Kidney (tissue), 14 donors: ENCODE measurements around the gene AAGAB. TPM values are rescaled to one million over a fixed set of nuclear protein-coding genes. Genes with fewer than 3 reads are reported as not detected.

Experiments
- DNase-seq, 5 donors: peaks; one replicate each; pipeline ENCODE4 v3.0.0-alpha.2; 2013 to 2020
- FAIRE-seq: peaks from 2 replicates; lab custom pipeline; 2012; peaks lifted over from hg19 to GRCh38; lab: Jason Lieb, UNC
- H3K27ac ChIP-seq, 2 donors: one replicate each; pipeline ENCODE4 v1.7.0; 2013; ENCODE audit warnings: low read depth in 2 of 2, low read length in 2 of 2, inconsistent platforms in 1 of 2
- H3K27me3 ChIP-seq: one replicate; pipeline ENCODE4 v1.7.1; 2013; ENCODE audit warnings: low read length, inconsistent platforms; ENCODE audit not compliant: control insufficient read depth, insufficient read depth
- H3K36me3 ChIP-seq, 3 donors: one replicate each; pipeline versions ENCODE4 v1.7.0 to v1.7.1; 2013; ENCODE audit warnings: low read length in 3 of 3, control low read depth in 1 of 3, inconsistent platforms in 1 of 3; ENCODE audit not compliant: insufficient read depth in 3 of 3, control insufficient read depth in 2 of 3
- H3K4me1 ChIP-seq, 3 donors: one replicate each; pipeline versions ENCODE4 v1.7.0 to v1.7.1; 2013; ENCODE audit warnings: low read length in 3 of 3, inconsistent platforms in 1 of 3, low read depth in 1 of 3; ENCODE audit not compliant: control insufficient read depth in 2 of 3, insufficient read depth in 2 of 3
- H3K4me3 ChIP-seq, 3 donors: one replicate each; pipeline versions ENCODE4 v1.7.0 to v1.8.1; 2013; ENCODE audit warnings: low read length in 3 of 3, control low read depth in 1 of 3, inconsistent platforms in 1 of 3
- H3K9ac ChIP-seq, 3 donors: one replicate each; pipeline versions ENCODE4 v1.7.0 to v1.7.1; 2013; ENCODE audit warnings: low read length in 3 of 3, control low read depth in 1 of 3, inconsistent platforms in 1 of 3
- H3K9me3 ChIP-seq, 3 donors: one replicate each; pipeline versions ENCODE4 v1.7.0 to v1.7.1; 2013; ENCODE audit warnings: low read length in 3 of 3, control low read depth in 1 of 3, inconsistent platforms in 1 of 3; ENCODE audit not compliant: control insufficient read depth in 2 of 3, insufficient read depth in 1 of 3
- CTCF ChIP-seq: IDR thresholded peaks from 3 replicates; pipeline ENCODE4 v1.5.1; 2012; ENCODE audit warnings: mild to moderate bottlenecking, moderate library complexity, borderline replicate concordance; ENCODE audit not compliant: insufficient read depth; ENCODE audit errors: extremely low read depth
- intact Hi-C: fragments of 100-400 bp; cut with DNase I; formaldehyde crosslinking; loops from one replicate; pipeline ENCODE4 v1.11.1; 2022
- polyA plus RNA-seq: library from polyadenylated mRNA; stranded (reverse); fragments of 350-450 nt; fragmentation: Illumina TruSeq; extraction: RNeasy Lipid Tissue Mini Kit (QIAGEN cat#74804); gene quantifications from one replicate; pipeline ENCODE4 v1.2.3, GENCODE V29; 2014; ENCODE audit warnings: low read depth, low replicate concordance; ENCODE audit not compliant: insufficient read depth
- total RNA-seq: library from RNA; stranded (reverse); fragmentation: NEBNext Ultra II Directional; extraction: Animal tissue kit (Norgen Biotek cat#: 25700); gene quantifications from one replicate; pipeline ENCODE4 v1.2.1, GENCODE V29; 2021
- donor health status: control.
- donor health status: control.
- donor health status: control.
- donor health status: control.
- donor health status: control.
- donor health status: DM: yes; HTN: yes; CAD: no.
- donor health status: Normal renal cell carcinoma (clear cell type).

The AAGAB gene
- total and polyA plus RNA-seq, 2 donors from 2014 or later = 40.7 to 44.0 TPM

GRCh38 chr15:67242708-67243111 lies 11.8 kb downstream of the AAGAB start:
- Histone ChIP-seq H3K4me1 (no peaks in the 10 kb centered on the region), H3K9ac (no peak overlapping the region), H3K4me3 (no peak overlapping the region), H3K27me3 (no peaks in the 10 kb centered on the region), H3K27ac (no peak overlapping the region), H3K36me3 (no peaks in the 10 kb centered on the region), H3K9me3 (no peaks in the 10 kb centered on the region)
- FAIRE-seq = no peak
- peak in 1 of 5 donors; percentile 23 for DNase-seq
- TF ChIP-seq CTCF = no peak
- intact Hi-C loops = no loop called here

GRCh38 chr15:67241132-67241855 lies 13.2 kb downstream of the AAGAB start:
- TF ChIP-seq CTCF = no peak
- H3K36me3 ChIP-seq = no peaks in the 10 kb centered on the region
- no peak for FAIRE-seq

GRCh38 chr15:67240235-67241131 lies 14.0 kb downstream of the AAGAB start:
- peaks cover 0 to 1% (median 0%) of the 10 kb centered on the region in 3 donors for H3K36me3 ChIP-seq
- FAIRE-seq (no peak), DNase-seq (peak in 2 of 5 donors; percentile 39 to 50)
- no peaks in the 10 kb centered on the region for H3K4me1 ChIP-seq
- TF ChIP-seq CTCF = peak; percentile 45
- no peak overlapping the region for H3K27ac ChIP-seq
- intact Hi-C loops = no loop called here
- H3K9ac ChIP-seq = no peak overlapping the region
- no peaks in the 10 kb centered on the region for H3K9me3 ChIP-seq
- H3K27me3 ChIP-seq = no peaks in the 10 kb centered on the region
- H3K4me3 ChIP-seq = no peak overlapping the region

More at GRCh38 chr15:67241132-67241855, 13.2 kb downstream of the AAGAB start:
- no peaks in the 10 kb centered on the region for H3K9me3 ChIP-seq
- H3K27ac ChIP-seq = no peak overlapping the region
- no peak overlapping the region for H3K4me3 ChIP-seq
- no peaks in the 10 kb centered on the region for H3K27me3 ChIP-seq
- no peak overlapping the region for H3K9ac ChIP-seq
- no peak for DNase-seq
- H3K4me1 ChIP-seq = no peaks in the 10 kb centered on the region
- intact Hi-C loops = no loop called here
